Thoracic aorta (tissue), 2 donors: ENCODE measurements around the gene WDR46. TPM values are rescaled to one million over a fixed set of nuclear protein-coding genes. Genes with fewer than 3 reads are reported as not detected.
A peak's percentile ranks its signal among the peaks of the same experiment; 100 is the strongest.

ENCODE experiments used
- ATAC-seq: fragments of 150-250 bp; one replicate; pipeline ENCODE4 v1.8.0; 2017; ENCODE audit warnings: low read depth; ENCODE audit not compliant: insufficient number of reproducible peaks, low FRiP score
- DNase-seq: peaks from one replicate; pipeline ENCODE4 v3.0.0-alpha.2; 2020; ENCODE audit warnings: low spot score
- H3K27ac ChIP-seq, 2 donors: fragments of 200-600 bp; sonication (generic); 1 replicate in 1 of 2; 2 replicates in 1 of 2; pipeline ENCODE4 v1.5.1; 2016; ENCODE audit warnings: mild to moderate bottlenecking in 2 of 2, moderate library complexity in 2 of 2
- H3K27me3 ChIP-seq: fragments of 200-600 bp; sonication (generic); replicated peaks from 2 replicates; pipeline ENCODE4 v1.6.0; 2016; ENCODE audit warnings: mild to moderate bottlenecking; ENCODE audit not compliant: insufficient read depth
- H3K36me3 ChIP-seq: fragments of 200-600 bp; sonication (generic); one replicate; pipeline ENCODE4 v1.5.1; 2016
- H3K4me1 ChIP-seq, 2 donors: fragments of 200-600 bp; sonication (generic); 1 replicate in 1 of 2; 2 replicates in 1 of 2; pipeline versions ENCODE4 v1.5.1 to v1.6.0; 2016; ENCODE audit warnings: low read depth in 2 of 2, mild to moderate bottlenecking in 1 of 2; ENCODE audit not compliant: control insufficient read depth in 1 of 2
- H3K4me3 ChIP-seq: fragments of 200-600 bp; sonication (generic); 2 replicates; pipeline ENCODE4 v1.5.1; 2016; ENCODE audit warnings: mild to moderate bottlenecking
- H3K9me3 ChIP-seq: fragments of 200-600 bp; sonication (generic); 2 replicates; pipeline ENCODE4 v1.5.1; 2016
- total RNA-seq, 2 donors: library from RNA; depleted of rRNA; stranded (reverse); fragments of >200 nt; gene quantifications; one replicate each; pipeline versions ENCODE4 v1.1.0 to v1.2.3, GENCODE V29; 2016
- TF ChIP-seq, protein P1 (sequence below): fragments of 200-600 bp; sonication (generic); IDR thresholded peaks from one replicate; pipeline ENCODE4 v1.5.1; 2019; ENCODE audit warnings: antibody characterized with exemption

The WDR46 gene
- total RNA-seq, 2 donors from 2014 or later: 42.6 to 60.3 TPM

DNA sequence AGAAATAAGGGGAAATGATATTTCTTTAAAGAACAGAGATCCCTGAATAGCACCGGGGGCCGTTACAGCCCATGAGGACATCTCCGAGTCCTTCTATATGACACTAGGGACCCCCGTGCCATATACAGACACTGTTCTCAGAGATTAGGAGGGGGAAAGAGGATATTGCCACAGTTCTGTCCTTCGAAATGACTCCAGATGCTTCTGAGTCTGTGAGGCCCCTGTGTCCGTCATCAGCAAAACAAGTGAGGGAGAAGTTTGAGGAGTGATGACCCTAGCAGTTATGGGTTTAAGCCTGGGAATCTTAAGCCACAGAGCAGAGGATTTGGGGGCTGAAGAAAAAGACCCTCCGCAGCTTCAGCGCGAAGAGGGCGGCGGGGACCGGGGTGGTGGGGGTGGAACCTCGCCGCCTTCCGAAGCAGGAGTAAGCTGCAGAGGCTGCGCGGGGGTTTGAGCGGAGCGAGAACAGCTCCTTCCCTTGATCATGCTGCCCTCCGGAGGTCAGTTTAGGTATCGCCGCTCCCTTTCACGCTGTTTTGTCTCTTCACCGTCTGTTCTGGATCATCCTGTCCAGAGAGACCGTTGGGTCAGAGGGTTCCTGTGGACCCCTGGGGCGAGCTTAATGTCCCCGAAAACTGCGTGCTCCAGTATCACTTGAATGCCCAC lies 40.9 kb downstream of the WDR46 start:
- H3K9me3 ChIP-seq: no peaks in the 10 kb centered on the region
- TF ChIP-seq, protein P1, sequence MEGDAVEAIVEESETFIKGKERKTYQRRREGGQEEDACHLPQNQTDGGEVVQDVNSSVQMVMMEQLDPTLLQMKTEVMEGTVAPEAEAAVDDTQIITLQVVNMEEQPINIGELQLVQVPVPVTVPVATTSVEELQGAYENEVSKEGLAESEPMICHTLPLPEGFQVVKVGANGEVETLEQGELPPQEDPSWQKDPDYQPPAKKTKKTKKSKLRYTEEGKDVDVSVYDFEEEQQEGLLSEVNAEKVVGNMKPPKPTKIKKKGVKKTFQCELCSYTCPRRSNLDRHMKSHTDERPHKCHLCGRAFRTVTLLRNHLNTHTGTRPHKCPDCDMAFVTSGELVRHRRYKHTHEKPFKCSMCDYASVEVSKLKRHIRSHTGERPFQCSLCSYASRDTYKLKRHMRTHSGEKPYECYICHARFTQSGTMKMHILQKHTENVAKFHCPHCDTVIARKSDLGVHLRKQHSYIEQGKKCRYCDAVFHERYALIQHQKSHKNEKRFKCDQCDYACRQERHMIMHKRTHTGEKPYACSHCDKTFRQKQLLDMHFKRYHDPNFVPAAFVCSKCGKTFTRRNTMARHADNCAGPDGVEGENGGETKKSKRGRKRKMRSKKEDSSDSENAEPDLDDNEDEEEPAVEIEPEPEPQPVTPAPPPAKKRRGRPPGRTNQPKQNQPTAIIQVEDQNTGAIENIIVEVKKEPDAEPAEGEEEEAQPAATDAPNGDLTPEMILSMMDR: peak; percentile 98
- H3K27ac ChIP-seq: peak overlapping the region; percentile 94
- peak; percentile 64 for DNase-seq
- peaks cover 12 to 25% of the 10 kb centered on the region in 2 donors for H3K4me1 ChIP-seq
- H3K4me3 ChIP-seq: peak overlapping the region; percentile 71
- peak; percentile 22 for ATAC-seq
- peaks cover 10% of the 10 kb centered on the region for H3K36me3 ChIP-seq
- H3K27me3 ChIP-seq: peaks cover 8% of the 10 kb centered on the region

DNA sequence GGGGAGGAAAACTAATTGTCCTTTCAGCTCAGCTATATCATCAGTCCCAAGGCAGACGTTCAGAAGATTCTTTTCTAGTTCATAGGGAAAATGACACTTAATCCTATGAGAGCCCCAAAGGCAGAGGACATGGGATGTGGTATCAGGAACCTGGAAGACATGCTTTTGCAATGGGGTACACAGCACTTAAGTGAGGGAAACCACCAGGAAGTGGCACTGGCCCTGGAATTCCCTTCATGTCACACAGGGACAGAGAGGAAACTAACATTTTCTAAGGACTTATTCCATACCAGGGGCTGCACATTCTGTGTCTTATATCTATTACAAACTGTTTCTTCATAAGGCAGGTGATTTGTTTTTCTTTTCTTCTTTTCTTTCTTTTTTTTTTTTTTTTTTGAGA lies 45.6 kb downstream of the WDR46 start:
- Histone ChIP-seq H3K36me3 (no peaks in the 10 kb centered on the region), H3K9me3 (no peaks in the 10 kb centered on the region), H3K27ac (no peak overlapping the region), H3K27me3 (peaks cover 8% of the 10 kb centered on the region), H3K4me3 (no peak overlapping the region), H3K4me1 (peaks cover 3 to 5% of the 10 kb centered on the region in 2 donors)
- DNase-seq (no peak), ATAC-seq (no peak)
- TF ChIP-seq, protein P1: no peak

DNA sequence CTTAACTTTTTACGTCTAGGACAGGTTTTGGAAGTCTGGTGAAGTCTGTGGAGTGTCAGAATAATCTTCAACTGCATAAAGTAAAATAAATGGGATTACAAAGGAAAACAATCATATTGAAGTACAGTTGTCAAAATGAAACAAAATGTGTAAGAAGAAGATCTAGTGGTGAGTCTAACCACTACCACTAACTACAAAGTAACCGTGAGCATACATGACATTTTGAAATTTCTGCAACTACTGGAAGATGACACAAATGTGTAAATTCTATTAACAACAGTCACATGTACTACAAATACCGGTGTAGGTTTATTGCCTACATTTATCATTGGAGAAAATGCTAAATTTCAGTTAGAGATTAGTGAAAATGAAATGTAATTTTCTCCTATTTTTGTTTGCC lies 47.1 kb downstream of the WDR46 start:
- Histone ChIP-seq H3K27ac (no peak overlapping the region), H3K27me3 (peaks cover 8% of the 10 kb centered on the region), H3K4me3 (no peak overlapping the region), H3K4me1 (no peaks in the 10 kb centered on the region), H3K9me3 (no peaks in the 10 kb centered on the region), H3K36me3 (no peaks in the 10 kb centered on the region)
- no peak for DNase-seq
- no peak for ATAC-seq
- TF ChIP-seq, protein P1: no peak

DNA sequence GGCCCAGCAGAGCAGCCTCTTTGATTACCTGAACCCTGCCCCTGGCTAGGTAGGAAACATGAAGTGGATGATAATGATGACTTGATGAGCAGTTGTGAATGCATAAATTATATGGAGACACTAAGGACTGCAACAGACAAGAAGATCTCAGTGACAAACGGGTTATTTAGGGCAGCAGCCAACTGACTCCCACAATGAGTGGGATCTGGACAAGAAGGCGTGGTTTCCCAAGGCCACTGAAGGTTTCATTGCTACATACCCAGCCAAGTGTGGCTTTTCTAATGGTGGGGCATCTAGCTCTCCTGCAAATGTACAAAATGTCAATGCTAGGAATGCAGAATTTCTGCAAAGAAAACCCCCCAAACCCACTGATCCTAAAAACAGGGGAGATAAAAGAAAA lies 51.3 kb downstream of the WDR46 start:
- Histone ChIP-seq H3K4me1 (no peaks in the 10 kb centered on the region), H3K4me3 (no peak overlapping the region), H3K27me3 (no peaks in the 10 kb centered on the region), H3K27ac (no peak overlapping the region), H3K36me3 (no peaks in the 10 kb centered on the region), H3K9me3 (no peaks in the 10 kb centered on the region)
- no peak for ATAC-seq
- DNase-seq: no peak
- TF ChIP-seq, protein P1: no peak

DNA sequence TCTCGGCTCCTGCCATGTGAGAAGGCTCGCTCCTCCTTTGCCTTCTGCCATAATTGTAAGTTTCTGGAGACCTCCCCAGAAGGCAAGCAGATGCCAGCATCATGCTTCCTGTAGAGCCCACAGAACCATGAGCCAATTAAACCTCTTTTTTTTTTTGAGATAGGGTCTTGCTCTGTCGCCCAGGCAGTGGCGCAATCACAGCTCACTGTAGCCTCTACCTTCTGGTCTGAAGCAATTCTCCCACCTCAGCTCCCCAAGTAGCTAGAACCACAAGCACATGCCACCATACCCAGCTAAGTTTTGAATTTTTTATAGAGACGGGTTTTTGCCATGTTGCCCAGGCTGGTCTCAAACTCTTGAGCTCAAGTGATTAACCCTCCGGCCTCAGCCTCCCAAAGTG lies 52.2 kb downstream of the WDR46 start:
- H3K4me1 ChIP-seq: no peaks in the 10 kb centered on the region
- H3K27me3 ChIP-seq: no peaks in the 10 kb centered on the region
- no peak for DNase-seq

More for the DNA sequence above, 52.2 kb downstream of the WDR46 start:
- Histone ChIP-seq H3K27ac (no peak overlapping the region), H3K36me3 (no peaks in the 10 kb centered on the region), H3K9me3 (no peaks in the 10 kb centered on the region), H3K4me3 (no peak overlapping the region)
- TF ChIP-seq, protein P1: no peak
- ATAC-seq: no peak
